Mesothelial cell of epicardium (in vitro differentiated cells): ENCODE measurements around the gene TNNI2. TPM values are rescaled to one million over a fixed set of nuclear protein-coding genes. Genes with fewer than 3 reads are reported as not detected.
A peak's percentile ranks its signal among the peaks of the same experiment; 100 is the strongest.

ENCODE experiments used
- DNase-seq, 2 experiments: peaks; one replicate each; pipeline ENCODE4 v3.0.0; 2021; ENCODE audit warnings: low spot score in 2 of 2; ENCODE audit not compliant: unreplicated experiment in 2 of 2
- H3K27ac Mint-ChIP-seq: 2 replicates; pipeline ENCODE4 v1.8.0; 2021; ENCODE audit warnings: mixed read lengths
- H3K27me3 Mint-ChIP-seq: 2 replicates; pipeline ENCODE4 v1.8.0; 2021; ENCODE audit warnings: low read depth, mixed read lengths
- H3K36me3 Mint-ChIP-seq: 2 replicates; pipeline ENCODE4 v1.8.0; 2021; ENCODE audit warnings: mixed read lengths
- H3K4me1 Mint-ChIP-seq: 2 replicates; pipeline ENCODE4 v1.8.0; 2021; ENCODE audit warnings: mixed read lengths
- H3K4me3 Mint-ChIP-seq: 2 replicates; pipeline ENCODE4 v1.8.0; 2021; ENCODE audit warnings: mild to moderate bottlenecking, moderate library complexity, mixed read lengths
- H3K9me3 Mint-ChIP-seq: 2 replicates; pipeline ENCODE4 v1.8.0; 2021; ENCODE audit warnings: mixed read lengths
- CTCF ChIP-seq: fragments of 200-600 bp; sonication (generic); IDR thresholded peaks from one replicate; pipeline ENCODE4 v1.5.0; 2021; ENCODE audit warnings: antibody characterized with exemption; ENCODE audit not compliant: unreplicated experiment
- total RNA-seq: library from RNA; stranded (reverse); gene quantifications from 3 replicates; pipeline ENCODE4 v1.2.1, GENCODE V29; 2021

TNNI2 gene
- total RNA-seq, 1 donor from 2014 or later, result 1.3 TPM

- H3K27ac Mint-ChIP-seq, result no peak overlapping the region
- no peak for DNase-seq
- no peaks in the 10 kb centered on the region for H3K9me3 Mint-ChIP-seq
- H3K4me3 Mint-ChIP-seq, result no peak overlapping the region
- no peak for TF ChIP-seq CTCF
- H3K27me3 Mint-ChIP-seq, result peaks cover 1% of the 10 kb centered on the region
- H3K4me1 Mint-ChIP-seq, result peaks cover 20% of the 10 kb centered on the region
- H3K36me3 Mint-ChIP-seq, result no peaks in the 10 kb centered on the region
These were observed 3.6 kb downstream of the TNNI2 start for GRCh38 chr11:1842149-1843097.

DNA sequence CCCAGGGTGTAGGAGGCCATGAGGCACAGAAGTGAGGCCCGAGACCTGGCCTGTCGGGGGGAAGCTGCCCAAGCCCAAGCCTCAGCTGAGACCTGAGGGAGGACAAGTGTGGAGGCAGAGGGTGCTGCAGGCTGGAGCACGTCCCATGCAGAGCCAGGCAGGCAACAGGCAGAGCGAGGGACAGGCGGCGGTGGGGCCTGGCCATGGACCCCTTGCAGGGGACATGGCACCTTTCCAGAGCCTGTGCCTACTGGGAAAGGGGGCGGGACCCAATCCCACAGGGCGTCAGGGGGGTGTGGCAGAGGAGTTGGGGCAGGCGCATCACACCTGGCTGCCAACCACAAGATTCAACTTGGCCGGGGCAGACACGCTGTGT lies 4.3 kb downstream of the TNNI2 start:
- no peak for TF ChIP-seq CTCF
- Mint-ChIP-seq H3K27me3 (peaks cover 1% of the 10 kb centered on the region), H3K36me3 (no peaks in the 10 kb centered on the region), H3K4me1 (peaks cover 20% of the 10 kb centered on the region), H3K9me3 (no peaks in the 10 kb centered on the region), H3K4me3 (no peak overlapping the region), H3K27ac (peak overlapping the region; percentile 22)
- no peak for DNase-seq

GRCh38 chr11:1843796-1844195 lies 5.0 kb downstream of the TNNI2 start:
- DNase-seq, result no peak
- Mint-ChIP-seq H3K9me3 (no peaks in the 10 kb centered on the region), H3K36me3 (no peaks in the 10 kb centered on the region), H3K27ac (peak overlapping the region; percentile 22), H3K4me3 (no peak overlapping the region), H3K4me1 (peaks cover 20% of the 10 kb centered on the region), H3K27me3 (peaks cover 1% of the 10 kb centered on the region)
- no peak for TF ChIP-seq CTCF

GRCh38 chr11:1844221-1845094 lies 5.7 kb downstream of the TNNI2 start:
- H3K4me3 Mint-ChIP-seq, result no peak overlapping the region
- no peak for TF ChIP-seq CTCF
- H3K4me1 Mint-ChIP-seq, result peaks cover 20% of the 10 kb centered on the region
- H3K27me3 Mint-ChIP-seq, result peaks cover 1% of the 10 kb centered on the region
- H3K9me3 Mint-ChIP-seq, result no peaks in the 10 kb centered on the region
- peak overlapping the region; percentile 32 for H3K27ac Mint-ChIP-seq
- H3K36me3 Mint-ChIP-seq, result no peaks in the 10 kb centered on the region
- DNase-seq, result no peak

DNA sequence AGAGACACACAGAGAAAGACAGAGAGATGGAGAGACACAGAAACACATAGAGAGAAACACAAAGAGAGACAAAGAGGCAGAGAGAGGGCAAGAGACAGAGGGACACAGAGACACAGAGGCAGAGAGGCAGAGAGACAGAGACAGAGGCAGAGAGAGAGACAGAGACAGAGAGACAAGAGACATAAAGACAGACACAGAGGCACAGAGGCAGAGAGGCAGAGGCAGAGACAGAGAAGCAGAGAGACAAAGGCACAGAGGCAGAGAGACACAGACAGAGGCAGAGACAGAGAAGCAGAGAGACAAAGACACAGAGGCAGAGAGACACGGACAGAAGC lies 6.3 kb downstream of the TNNI2 start:
- DNase-seq, result no peak
- no peaks in the 10 kb centered on the region for H3K9me3 Mint-ChIP-seq
- peaks cover 1% of the 10 kb centered on the region for H3K27me3 Mint-ChIP-seq
- H3K4me1 Mint-ChIP-seq, result peaks cover 20% of the 10 kb centered on the region
- TF ChIP-seq CTCF, result no peak
- peak overlapping the region; percentile 32 for H3K27ac Mint-ChIP-seq
- H3K36me3 Mint-ChIP-seq, result no peaks in the 10 kb centered on the region
- no peak overlapping the region for H3K4me3 Mint-ChIP-seq
